Neural cell (in vitro differentiated cells): ENCODE measurements around the gene RPLP2. TPM values are rescaled to one million over a fixed set of nuclear protein-coding genes. Genes with fewer than 3 reads are reported as not detected.

Experiments used
- H2AFZ ChIP-seq: fragments of 200-600, 300-800 bp; sonication (generic), shearing (Covaris generic); 2 replicates; pipeline ENCODE4 v1.6.0; 2014; ENCODE audit warnings: low read depth, mild to moderate bottlenecking, antibody characterized with exemption, low read length, moderate library complexity
- H3F3A ChIP-seq: fragments of 200-600 bp; shearing (Covaris generic); 2 replicates; pipeline ENCODE4 v1.6.1; 2016; ENCODE audit warnings: mild to moderate bottlenecking, moderate library complexity, mixed read lengths, antibody characterized with exemption, low read length; ENCODE audit not compliant: insufficient read depth, poor library complexity, severe bottlenecking
- H3K27ac ChIP-seq: fragments of 200-600, 300-800 bp; sonication (generic), shearing (Covaris generic); 2 replicates; pipeline ENCODE4 v1.5.1; 2014; ENCODE audit warnings: mild to moderate bottlenecking, low read length, moderate library complexity
- H3K27me3 ChIP-seq: fragments of 300-800, 200-600 bp; sonication (generic), shearing (Covaris generic); 2 replicates; pipeline ENCODE4 v1.6.0; 2014; ENCODE audit warnings: mild to moderate bottlenecking, low read depth, low read length, moderate library complexity; ENCODE audit not compliant: insufficient read depth
- H3K36me3 ChIP-seq: fragments of 300-800, 200-600 bp; sonication (generic), shearing (Covaris generic); 2 replicates; pipeline ENCODE4 v1.5.1; 2014; ENCODE audit warnings: mild to moderate bottlenecking, antibody characterized with exemption, low read length, moderate library complexity; ENCODE audit not compliant: insufficient read depth
- H3K4me2 ChIP-seq: fragments of 300-800, 200-600 bp; sonication (generic), shearing (Covaris generic); 2 replicates; pipeline ENCODE4 v1.6.0; 2014; ENCODE audit warnings: mild to moderate bottlenecking, low read length
- H3K4me3 ChIP-seq: fragments of 300-800, 200-600 bp; sonication (generic), shearing (Covaris generic); 2 replicates; pipeline ENCODE4 v1.5.1; 2014; ENCODE audit warnings: mild to moderate bottlenecking, low read length, moderate library complexity
- H3K79me2 ChIP-seq: fragments of 200-600 bp; shearing (Covaris generic); replicated peaks from 2 replicates; pipeline ENCODE4 v1.6.0; 2014; ENCODE audit warnings: mild to moderate bottlenecking, low read length, moderate library complexity; ENCODE audit not compliant: insufficient read depth
- H3K9ac ChIP-seq: fragments of 300-800, 200-600 bp; sonication (generic), shearing (Covaris generic); 2 replicates; pipeline ENCODE4 v1.6.1; 2016; ENCODE audit warnings: mild to moderate bottlenecking, low read length, mixed read lengths
- H3K9me2 ChIP-seq: fragments of 200-600 bp; shearing (Covaris generic); 2 replicates; pipeline ENCODE4 v1.6.1; 2016; ENCODE audit warnings: mild to moderate bottlenecking, low read length, mixed read lengths; ENCODE audit not compliant: insufficient read depth
- H3K9me3 ChIP-seq: fragments of 200-600, 300-800 bp; sonication (generic), shearing (Covaris generic); 2 replicates; pipeline ENCODE4 v1.6.1; 2016; ENCODE audit warnings: mild to moderate bottlenecking, mixed run types, low read length, moderate library complexity, mixed read lengths
- H4K20me1 ChIP-seq: fragments of 200-600 bp; shearing (Covaris generic); 2 replicates; pipeline ENCODE4 v1.6.1; 2016; ENCODE audit warnings: mild to moderate bottlenecking, mixed run types; ENCODE audit not compliant: insufficient read depth
- CTCF ChIP-seq: fragments of 450-650 bp; IDR thresholded peaks from 2 replicates; pipeline ENCODE4 v1.5.1; 2014; ENCODE audit warnings: antibody characterized with exemption, mild to moderate bottlenecking, moderate library complexity; ENCODE audit not compliant: poor library complexity, severe bottlenecking
- EP300 ChIP-seq: fragments of 450-650 bp; conservative IDR thresholded peaks from 2 replicates; pipeline ENCODE4 v1.6.1; 2014; ENCODE audit warnings: antibody characterized with exemption, mild to moderate bottlenecking, moderate library complexity; ENCODE audit not compliant: poor library complexity, severe bottlenecking
- EZH2 ChIP-seq: fragments of 200-600, 300-800 bp; shearing (Covaris generic), sonication (generic); IDR thresholded peaks from 2 replicates; pipeline ENCODE4 v1.6.1; 2014; ENCODE audit warnings: antibody characterized with exemption, low read length, borderline replicate concordance, mild to moderate bottlenecking; ENCODE audit not compliant: insufficient read depth, poor library complexity, severe bottlenecking
- MXI1 ChIP-seq: fragments of 450-650 bp; conservative IDR thresholded peaks from 2 replicates; pipeline ENCODE4 v1.6.1; 2014; ENCODE audit warnings: antibody characterized with exemption, mild to moderate bottlenecking; ENCODE audit not compliant: poor library complexity, severe bottlenecking
- POLR2AphosphoS5 ChIP-seq: IDR thresholded peaks from 2 replicates; pipeline ENCODE4 v1.6.1; 2012
- RAD21 ChIP-seq: fragments of 450-650 bp; conservative IDR thresholded peaks from 2 replicates; pipeline ENCODE4 v1.6.1; 2014; ENCODE audit warnings: antibody characterized with exemption, mild to moderate bottlenecking, moderate library complexity
- SMC3 ChIP-seq: fragments of 450-650 bp; conservative IDR thresholded peaks from 2 replicates; pipeline ENCODE4 v1.6.1; 2014; ENCODE audit warnings: antibody characterized with exemption, mild to moderate bottlenecking, moderate library complexity; ENCODE audit not compliant: poor library complexity
- TAF1 ChIP-seq: IDR thresholded peaks from 2 replicates; pipeline ENCODE4 v1.6.1; 2012; ENCODE audit warnings: low read depth
- polyA plus RNA-seq: library from polyadenylated mRNA; depleted of rRNA; stranded (reverse); fragments of >200 nt; gene quantifications from 2 replicates; pipeline ENCODE4 v1.2.3, GENCODE V29; 2014
- TF ChIP-seq, protein P1 (sequence below): IDR thresholded peaks from 2 replicates; pipeline ENCODE4 v1.6.1; 2012; ENCODE audit warnings: borderline replicate concordance

RPLP2 gene
- polyA plus RNA-seq, 1 donor from 2014 or later, result 147 TPM

- Histone ChIP-seq H3K9me2 (no peaks in the 10 kb centered on the region), H3K4me2 (no peak overlapping the region), H3K9me3 (no peaks in the 10 kb centered on the region), H3K27me3 (peaks cover 9% of the 10 kb centered on the region), H3K27ac (no peak overlapping the region), H3K36me3 (no peaks in the 10 kb centered on the region), H4K20me1 (no peaks in the 10 kb centered on the region), H2AFZ (no peak overlapping the region), H3K79me2 (peaks cover 7% of the 10 kb centered on the region), H3K4me3 (no peak overlapping the region), H3K9ac (no peak overlapping the region), H3F3A (no peaks in the 10 kb centered on the region)
- no peak for TF ChIP-seq MXI1
- no peak for TF ChIP-seq POLR2AphosphoS5
- no peak for TF ChIP-seq EZH2
- no peak for TF ChIP-seq EP300
- no peak for TF ChIP-seq TAF1
- no peak for TF ChIP-seq CTCF
- no peak for TF ChIP-seq RAD21
- TF ChIP-seq SMC3, result no peak
- TF ChIP-seq, protein P1, sequence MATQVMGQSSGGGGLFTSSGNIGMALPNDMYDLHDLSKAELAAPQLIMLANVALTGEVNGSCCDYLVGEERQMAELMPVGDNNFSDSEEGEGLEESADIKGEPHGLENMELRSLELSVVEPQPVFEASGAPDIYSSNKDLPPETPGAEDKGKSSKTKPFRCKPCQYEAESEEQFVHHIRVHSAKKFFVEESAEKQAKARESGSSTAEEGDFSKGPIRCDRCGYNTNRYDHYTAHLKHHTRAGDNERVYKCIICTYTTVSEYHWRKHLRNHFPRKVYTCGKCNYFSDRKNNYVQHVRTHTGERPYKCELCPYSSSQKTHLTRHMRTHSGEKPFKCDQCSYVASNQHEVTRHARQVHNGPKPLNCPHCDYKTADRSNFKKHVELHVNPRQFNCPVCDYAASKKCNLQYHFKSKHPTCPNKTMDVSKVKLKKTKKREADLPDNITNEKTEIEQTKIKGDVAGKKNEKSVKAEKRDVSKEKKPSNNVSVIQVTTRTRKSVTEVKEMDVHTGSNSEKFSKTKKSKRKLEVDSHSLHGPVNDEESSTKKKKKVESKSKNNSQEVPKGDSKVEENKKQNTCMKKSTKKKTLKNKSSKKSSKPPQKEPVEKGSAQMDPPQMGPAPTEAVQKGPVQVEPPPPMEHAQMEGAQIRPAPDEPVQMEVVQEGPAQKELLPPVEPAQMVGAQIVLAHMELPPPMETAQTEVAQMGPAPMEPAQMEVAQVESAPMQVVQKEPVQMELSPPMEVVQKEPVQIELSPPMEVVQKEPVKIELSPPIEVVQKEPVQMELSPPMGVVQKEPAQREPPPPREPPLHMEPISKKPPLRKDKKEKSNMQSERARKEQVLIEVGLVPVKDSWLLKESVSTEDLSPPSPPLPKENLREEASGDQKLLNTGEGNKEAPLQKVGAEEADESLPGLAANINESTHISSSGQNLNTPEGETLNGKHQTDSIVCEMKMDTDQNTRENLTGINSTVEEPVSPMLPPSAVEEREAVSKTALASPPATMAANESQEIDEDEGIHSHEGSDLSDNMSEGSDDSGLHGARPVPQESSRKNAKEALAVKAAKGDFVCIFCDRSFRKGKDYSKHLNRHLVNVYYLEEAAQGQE, result no peak
Measured at GRCh38 chr11:846496-847098, 36.8 kb downstream of the RPLP2 start.

GRCh38 chr11:847876-848275 lies 38.1 kb downstream of the RPLP2 start:
- Histone ChIP-seq H3K9ac (no peak overlapping the region), H3K4me2 (no peak overlapping the region), H3K27me3 (peaks cover 9% of the 10 kb centered on the region), H3K27ac (no peak overlapping the region), H3K9me3 (no peaks in the 10 kb centered on the region), H2AFZ (no peak overlapping the region), H3K36me3 (no peaks in the 10 kb centered on the region), H3K4me3 (no peak overlapping the region), H3F3A (no peaks in the 10 kb centered on the region), H3K9me2 (no peaks in the 10 kb centered on the region), H4K20me1 (no peaks in the 10 kb centered on the region), H3K79me2 (no peaks in the 10 kb centered on the region)
- TF ChIP-seq EP300, result no peak
- TF ChIP-seq EZH2, result no peak
- TF ChIP-seq, protein P1, result no peak
- TF ChIP-seq RAD21, result no peak
